Astrocyte (in vitro differentiated cells and primary cell): ENCODE results near the gene TRPM3.

Experiments
- CTCF ChIP-seq: IDR thresholded peaks from 2 replicates; pipeline ENCODE4 v1.5.1; 2011; ENCODE audit warnings: low read depth, mild to moderate bottlenecking, inconsistent platforms, low read length, moderate library complexity; ENCODE audit not compliant: insufficient read depth
- EZH2 ChIP-seq: IDR thresholded peaks from 2 replicates; pipeline ENCODE4 v1.6.1; 2012; ENCODE audit warnings: mild to moderate bottlenecking, low read length, inconsistent platforms; ENCODE audit not compliant: insufficient read depth

- TF ChIP-seq CTCF (no peak), EZH2 (no peak)
These were observed 512.4 kb downstream of the TRPM3 start for GRCh38 chr9:70609011-70609410.
